ENCODE results near the gene ANO6.

The ANO6 gene

DNA sequence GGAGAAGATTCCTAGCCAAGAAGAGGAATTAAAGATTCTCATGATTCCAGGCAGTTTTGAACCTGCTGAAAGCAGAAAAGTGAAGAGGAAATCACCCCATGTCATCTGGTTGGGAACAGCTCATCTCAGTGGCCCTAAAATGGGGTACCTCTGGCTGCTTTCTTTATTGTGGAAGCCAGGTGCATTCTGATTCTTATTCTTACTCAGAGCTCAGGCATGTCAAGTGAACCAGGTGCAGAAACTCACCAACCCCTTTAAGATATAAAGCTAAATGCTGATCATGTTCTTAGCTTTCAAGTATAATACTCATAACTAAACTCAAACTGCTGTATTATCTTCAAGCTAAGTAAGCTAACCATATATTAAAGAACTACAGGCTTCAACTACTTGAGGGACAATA, 259.7 kb downstream of the ANO6 start:
- no peak for DNase-seq

DNA sequence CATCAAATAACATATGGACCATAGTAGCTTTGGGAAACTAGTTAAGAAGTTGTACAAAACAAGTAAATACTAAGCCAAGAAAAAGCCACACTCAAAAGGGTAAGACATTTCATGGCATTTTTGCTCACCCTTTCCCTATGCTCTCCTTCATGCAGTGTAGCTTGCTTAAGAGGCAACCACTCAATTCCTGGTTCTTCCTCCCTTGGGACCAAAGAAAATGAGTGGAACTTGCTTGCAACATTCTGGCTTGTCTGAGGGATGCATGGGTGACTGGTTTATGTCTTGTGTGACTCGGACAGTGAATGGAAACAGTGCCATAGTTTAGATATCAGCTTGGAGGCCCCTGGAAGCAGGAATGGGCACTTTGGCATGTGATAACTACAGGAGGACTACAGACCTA, 261.6 kb downstream of the ANO6 start:
- DNase-seq = no peak

- DNase-seq = no peak
These were observed 263.0 kb downstream of the ANO6 start for GRCh38 chr12:45478931-45479330.

DNA sequence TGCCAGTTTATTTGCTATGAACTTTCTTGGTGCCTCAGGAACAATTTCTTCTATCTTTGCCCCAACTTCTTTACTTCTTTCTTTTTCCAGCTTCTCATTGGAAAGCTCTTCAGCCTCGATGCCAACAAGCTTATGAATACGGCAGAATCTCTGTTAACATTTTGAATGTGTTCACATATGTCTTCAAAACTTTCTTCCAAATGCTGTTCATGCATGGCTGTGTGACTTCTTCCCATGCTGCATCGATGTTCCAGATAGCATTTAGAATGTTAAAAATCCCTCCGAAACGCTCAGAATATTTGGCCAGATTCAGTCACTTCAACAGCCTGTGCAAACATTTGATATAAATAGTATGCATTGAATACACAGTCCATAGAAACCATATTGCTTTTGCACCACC, 265.9 kb downstream of the ANO6 start:
- DNase-seq = no peak

- DNase-seq = no peak
These were observed 267.7 kb downstream of the ANO6 start for GRCh38 chr12:45483571-45483970.

All from NCI-H345 (cell line).